Trophoblast cell (in vitro differentiated cells and primary cell): ENCODE results near the gene NYNRIN. TPM values are rescaled to one million over a fixed set of nuclear protein-coding genes. Genes with fewer than 3 reads are reported as not detected.
A peak's percentile ranks its signal among the peaks of the same experiment; 100 is the strongest.

ENCODE experiments used
- DNase-seq, 2 donors: peaks; one replicate each; pipeline ENCODE4 v3.0.0-alpha.2; 2016
- H2AFZ ChIP-seq: 2 replicates; pipeline ENCODE4 v1.6.1; 2013; ENCODE audit warnings: low read length, moderate library complexity, mild to moderate bottlenecking; ENCODE audit not compliant: insufficient read depth, poor library complexity
- H2AK5ac ChIP-seq: 2 replicates; pipeline ENCODE4 v1.6.1; 2013; ENCODE audit warnings: mild to moderate bottlenecking, low read length
- H2BK120ac ChIP-seq: 2 replicates; pipeline ENCODE4 v1.6.1; 2013; ENCODE audit warnings: low read length, mild to moderate bottlenecking, moderate library complexity; ENCODE audit not compliant: insufficient read depth, poor library complexity
- H2BK12ac ChIP-seq: 2 replicates; pipeline ENCODE4 v1.6.1; 2013; ENCODE audit warnings: mild to moderate bottlenecking, low read length, moderate library complexity
- H2BK5ac ChIP-seq: 2 replicates; pipeline ENCODE4 v1.6.1; 2013; ENCODE audit warnings: low read length, low read depth, moderate library complexity, mild to moderate bottlenecking; ENCODE audit not compliant: poor library complexity
- H3K14ac ChIP-seq: 2 replicates; pipeline ENCODE4 v1.6.1; 2013; ENCODE audit warnings: mild to moderate bottlenecking, low read length
- H3K18ac ChIP-seq: 2 replicates; pipeline ENCODE4 v1.6.1; 2013; ENCODE audit warnings: mild to moderate bottlenecking, low read length
- H3K23ac ChIP-seq: 2 replicates; pipeline ENCODE4 v1.6.1; 2013; ENCODE audit warnings: low read length
- H3K27ac ChIP-seq: 2 replicates; pipeline ENCODE4 v1.5.1; 2013; ENCODE audit warnings: low read depth, mild to moderate bottlenecking, inconsistent platforms, low read length, moderate library complexity
- H3K27me3 ChIP-seq: 2 replicates; pipeline ENCODE4 v1.6.1; 2013; ENCODE audit warnings: inconsistent platforms, mild to moderate bottlenecking, low read length, moderate library complexity; ENCODE audit not compliant: insufficient read depth
- H3K36me3 ChIP-seq, 2 experiments: 1 replicate in 1 of 2; 2 replicates in 1 of 2; pipeline ENCODE4 v1.6.1; 2013; ENCODE audit warnings: low read length in 2 of 2, mild to moderate bottlenecking in 2 of 2, moderate library complexity in 1 of 2; ENCODE audit not compliant: insufficient read depth in 2 of 2, control insufficient read depth in 1 of 2
- H3K4ac ChIP-seq: 2 replicates; pipeline ENCODE4 v1.6.1; 2013; ENCODE audit warnings: low read depth, mild to moderate bottlenecking, low read length, moderate library complexity
- H3K4me1 ChIP-seq, 2 experiments: 1 replicate in 1 of 2; 2 replicates in 1 of 2; pipeline ENCODE4 v1.6.1; 2013; ENCODE audit warnings: low read length in 2 of 2, mild to moderate bottlenecking in 2 of 2, moderate library complexity in 1 of 2; ENCODE audit not compliant: insufficient read depth in 2 of 2, control insufficient read depth in 1 of 2
- H3K4me2 ChIP-seq: 2 replicates; pipeline ENCODE4 v1.6.1; 2013; ENCODE audit warnings: inconsistent platforms, mild to moderate bottlenecking, low read length, moderate library complexity
- H3K4me3 ChIP-seq: 2 replicates; pipeline ENCODE4 v1.5.1; 2013; ENCODE audit warnings: mild to moderate bottlenecking, low read depth, low read length, inconsistent platforms
- H3K79me1 ChIP-seq: one replicate; pipeline ENCODE4 v1.6.1; 2013; ENCODE audit warnings: low read length
- H3K79me2 ChIP-seq: 2 replicates; pipeline ENCODE4 v1.6.1; 2013; ENCODE audit warnings: low read length, mild to moderate bottlenecking; ENCODE audit not compliant: control insufficient read depth, insufficient read depth, poor library complexity
- H3K9ac ChIP-seq: 2 replicates; pipeline ENCODE4 v1.6.1; 2013; ENCODE audit warnings: mild to moderate bottlenecking, low read length
- H3K9me3 ChIP-seq: 2 replicates; pipeline ENCODE4 v1.6.1; 2013; ENCODE audit warnings: low read depth, mild to moderate bottlenecking, control low read depth, inconsistent platforms, low read length; ENCODE audit not compliant: insufficient read depth
- H4K12ac ChIP-seq: 2 replicates; pipeline ENCODE4 v1.6.1; 2013; ENCODE audit warnings: low read depth, mild to moderate bottlenecking, low read length, moderate library complexity
- H4K8ac ChIP-seq: 2 replicates; pipeline ENCODE4 v1.6.1; 2013; ENCODE audit warnings: low read depth, mild to moderate bottlenecking, low read length, moderate library complexity
- H4K91ac ChIP-seq: one replicate; pipeline ENCODE4 v1.6.1; 2013; ENCODE audit warnings: low read depth, mild to moderate bottlenecking, low read length, moderate library complexity
- WGBS: extraction: QIAGEN DNeasy Blood & Tissue Kit; methylation state at CpG from one replicate; pipeline ENCODE4 v1.1.7; 2013; ENCODE audit warnings: missing lambda C conversion rate; ENCODE audit not compliant: insufficient read length, insufficient coverage; ENCODE audit errors: extremely low coverage; 5-methylcytosine and 5-hydroxymethylcytosine counted together
- polyA plus RNA-seq: library from polyadenylated mRNA; stranded (reverse); fragments of 200-250 nt; gene quantifications from 2 replicates; pipeline ENCODE4 v1.2.3, GENCODE V29; 2013

NYNRIN gene
- 28.6 and 29.2 TPM in 2 replicates for polyA plus RNA-seq

- Histone ChIP-seq H3K27ac (peak within 1 kb of the TSS; percentile 18), H4K91ac (peak within 1 kb of the TSS; percentile 86), H3K23ac (no peak within 1 kb of the TSS), H3K4me3 (peak within 1 kb of the TSS; percentile 76), H3K9me3 (no peaks in the 10 kb centered on the region), H2BK120ac (peak within 1 kb of the TSS; percentile 18), H2BK5ac (no peak within 1 kb of the TSS), H3K4ac (peak within 1 kb of the TSS; percentile 46), H4K8ac (peak within 1 kb of the TSS; percentile 38), H2AFZ (peak within 1 kb of the TSS; percentile 42), H2AK5ac (peak within 1 kb of the TSS; percentile 57), H3K36me3 (no peaks in the 10 kb centered on the region), H3K18ac (peak within 1 kb of the TSS; percentile 60), H3K79me1 (peaks cover 20% of the 10 kb centered on the region), H3K9ac (peak within 1 kb of the TSS; percentile 55), H4K12ac (peak within 1 kb of the TSS; percentile 58), H3K27me3 (no peaks in the 10 kb centered on the region), H3K4me2 (peak within 1 kb of the TSS; percentile 88), H3K4me1 (peaks cover 27 to 39% of the 10 kb centered on the region in 2 experiments), H3K79me2 (peaks cover 7% of the 10 kb centered on the region), H2BK12ac (peak within 1 kb of the TSS; percentile 13), H3K14ac (peak within 1 kb of the TSS; percentile 74)
- WGBS, result no CpG with 5 or more reads among the region's 57 CpGs
- peak in 1 of 2 donors; percentile 35 for DNase-seq
These were observed at the start of gene NYNRIN for GRCh38 chr14:24398653-24399446. TSS of gene NYNRIN (plus strand) at chr14:24399003. CDS start at chr14:24399247, 244 bp downstream.

GRCh38 chr14:24349742-24350141 is 49.1 kb upstream of the NYNRIN start:
- peaks cover 5% of the 10 kb centered on the region for H3K27me3 ChIP-seq
- H3K79me2 ChIP-seq, result no peaks in the 10 kb centered on the region
- no peak overlapping the region for H3K27ac ChIP-seq
- H3K9me3 ChIP-seq, result peaks cover 2% of the 10 kb centered on the region
- H3K79me1 ChIP-seq, result no peaks in the 10 kb centered on the region
- no peak overlapping the region for H2BK120ac ChIP-seq
- H3K9ac ChIP-seq, result no peak overlapping the region
- no peak overlapping the region for H4K12ac ChIP-seq
- H2BK5ac ChIP-seq, result no peak overlapping the region
- no peak overlapping the region for H3K14ac ChIP-seq
- no peak overlapping the region for H2AK5ac ChIP-seq
- no peaks in the 10 kb centered on the region for H3K36me3 ChIP-seq
- H3K4me3 ChIP-seq, result no peak overlapping the region
- DNase-seq, result no peak
- H3K4me1 ChIP-seq, result no peaks in the 10 kb centered on the region
- WGBS, result no CpG with 5 or more reads among the region's 5 CpGs
- H3K4ac ChIP-seq, result no peak overlapping the region
- H3K18ac ChIP-seq, result no peak overlapping the region
- H2AFZ ChIP-seq, result no peak overlapping the region
- peak overlapping the region; percentile 86 for H3K23ac ChIP-seq
- no peak overlapping the region for H2BK12ac ChIP-seq
- no peak overlapping the region for H4K8ac ChIP-seq
- no peak overlapping the region for H4K91ac ChIP-seq
- no peak overlapping the region for H3K4me2 ChIP-seq

GRCh38 chr14:24351517-24351916 is 47.3 kb upstream of the NYNRIN start:
- peaks cover 2% of the 10 kb centered on the region for H3K9me3 ChIP-seq
- H3K4me2 ChIP-seq, result no peak overlapping the region
- no peaks in the 10 kb centered on the region for H3K4me1 ChIP-seq
- H3K18ac ChIP-seq, result no peak overlapping the region
- H2AK5ac ChIP-seq, result no peak overlapping the region
- no peaks in the 10 kb centered on the region for H3K36me3 ChIP-seq
- H3K14ac ChIP-seq, result no peak overlapping the region
- no peak overlapping the region for H3K4me3 ChIP-seq
- H3K27me3 ChIP-seq, result peaks cover 5% of the 10 kb centered on the region
- no peak overlapping the region for H2BK12ac ChIP-seq
- WGBS, result no CpG with 5 or more reads among the region's 4 CpGs
- H2AFZ ChIP-seq, result no peak overlapping the region
- H3K4ac ChIP-seq, result no peak overlapping the region
- no peak overlapping the region for H4K8ac ChIP-seq
- no peak overlapping the region for H2BK5ac ChIP-seq
- no peak overlapping the region for H4K12ac ChIP-seq
- no peak overlapping the region for H3K23ac ChIP-seq
- H3K79me1 ChIP-seq, result no peaks in the 10 kb centered on the region
- no peak for DNase-seq
- H3K9ac ChIP-seq, result no peak overlapping the region
- H4K91ac ChIP-seq, result no peak overlapping the region
- H3K79me2 ChIP-seq, result no peaks in the 10 kb centered on the region
- H3K27ac ChIP-seq, result no peak overlapping the region
- no peak overlapping the region for H2BK120ac ChIP-seq

DNA sequence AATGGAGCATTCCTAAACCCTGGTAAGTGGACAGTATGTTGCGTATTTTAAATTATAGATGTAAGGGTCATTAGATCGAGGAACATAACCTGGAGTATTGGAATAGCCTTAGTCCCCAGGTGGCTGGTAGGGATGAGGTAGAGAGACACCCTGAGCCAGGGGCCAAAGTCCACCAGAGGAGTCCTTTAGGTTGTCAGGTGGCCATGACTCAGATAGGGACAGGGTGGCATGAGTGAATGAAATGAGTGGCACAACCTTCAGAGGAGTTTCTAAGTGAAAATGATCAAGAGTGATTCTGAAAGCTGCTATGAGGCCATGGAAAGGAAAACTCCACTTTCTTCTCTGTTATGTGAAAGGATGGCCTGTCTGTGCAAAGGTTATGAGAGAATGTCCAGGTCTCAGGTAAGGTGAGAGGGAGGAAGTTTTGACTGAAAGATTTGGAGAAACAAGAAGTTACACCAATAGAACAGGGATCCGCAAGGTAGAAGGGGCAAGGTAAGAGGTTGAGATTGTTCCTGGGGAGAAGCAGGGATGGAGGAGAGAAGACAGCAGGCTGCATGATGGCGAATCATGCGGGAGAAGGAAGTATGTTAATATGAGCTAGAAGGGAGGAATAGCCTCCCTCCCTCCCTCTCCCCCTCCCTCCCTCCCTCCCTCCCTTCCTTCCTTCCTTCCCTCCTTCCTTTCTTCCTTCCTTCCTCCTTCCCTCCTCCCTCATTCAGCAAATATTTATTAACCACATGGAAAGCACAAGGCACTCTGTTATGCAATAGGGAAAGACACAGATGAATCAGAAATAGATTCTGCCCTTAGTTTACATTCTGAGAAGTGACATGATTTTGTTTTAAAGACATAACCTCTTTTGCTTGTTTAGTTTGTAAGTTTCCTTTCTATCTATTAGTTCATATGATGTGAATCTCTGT is 45.0 kb upstream of the NYNRIN start:
- H3K4ac ChIP-seq, result no peak overlapping the region
- no peak overlapping the region for H3K9ac ChIP-seq
- no peak overlapping the region for H2BK5ac ChIP-seq
- H2BK12ac ChIP-seq, result no peak overlapping the region
- no peak overlapping the region for H2AK5ac ChIP-seq
- H3K27me3 ChIP-seq, result peaks cover 5% of the 10 kb centered on the region
- H4K12ac ChIP-seq, result no peak overlapping the region
- no peak overlapping the region for H3K27ac ChIP-seq
- H3K4me3 ChIP-seq, result no peak overlapping the region
- H3K18ac ChIP-seq, result no peak overlapping the region
- H3K9me3 ChIP-seq, result no peaks in the 10 kb centered on the region
- no CpG with 5 or more reads among the region's 5 CpGs for WGBS
- no peak overlapping the region for H2BK120ac ChIP-seq
- no peak overlapping the region for H4K8ac ChIP-seq
- no peak overlapping the region for H3K4me2 ChIP-seq
- no peak overlapping the region for H3K23ac ChIP-seq
- H3K79me2 ChIP-seq, result no peaks in the 10 kb centered on the region
- H3K79me1 ChIP-seq, result no peaks in the 10 kb centered on the region
- no peak overlapping the region for H4K91ac ChIP-seq
- H2AFZ ChIP-seq, result no peak overlapping the region
- no peaks in the 10 kb centered on the region for H3K36me3 ChIP-seq
- no peak overlapping the region for H3K14ac ChIP-seq
- DNase-seq, result peak in 1 of 2 donors; percentile 46
- H3K4me1 ChIP-seq, result no peaks in the 10 kb centered on the region
